ENCODE measurements around the gene TMC1.

TMC1 gene

GRCh38 chr9:72807765-72808445 is 286.5 kb downstream of the TMC1 start:
- intact Hi-C loops (cut with micrococcal nuclease), result no loop called here
- Mint-ChIP-seq H3K4me3 (no peak overlapping the region), H3K4me1 (ENCODE audit: low read depth) (no peaks in the 10 kb centered on the region), H3K27ac (no peak overlapping the region), H3K36me3 (ENCODE audit: low read depth) (no peaks in the 10 kb centered on the region), H3K27me3 (peaks cover 3% of the 10 kb centered on the region), H3K9me3 (no peaks in the 10 kb centered on the region)

GRCh38 chr9:72808446-72808768 is 287.0 kb downstream of the TMC1 start:
- Mint-ChIP-seq H3K4me3 (no peak overlapping the region), H3K9me3 (no peaks in the 10 kb centered on the region), H3K4me1 (ENCODE audit: low read depth) (no peaks in the 10 kb centered on the region), H3K27me3 (peaks cover 3% of the 10 kb centered on the region), H3K27ac (no peak overlapping the region), H3K36me3 (ENCODE audit: low read depth) (no peaks in the 10 kb centered on the region)
- intact Hi-C loops (cut with micrococcal nuclease), result no loop called here

- Mint-ChIP-seq H3K27me3 (no peaks in the 10 kb centered on the region), H3K36me3 (ENCODE audit: low read depth) (no peaks in the 10 kb centered on the region), H3K4me3 (no peak overlapping the region), H3K4me1 (ENCODE audit: low read depth) (no peaks in the 10 kb centered on the region), H3K9me3 (no peaks in the 10 kb centered on the region), H3K27ac (no peak overlapping the region)
- intact Hi-C loops (cut with micrococcal nuclease), result no loop called here
Observed at GRCh38 chr9:72809586-72809985, 288.2 kb downstream of the TMC1 start.

DNA sequence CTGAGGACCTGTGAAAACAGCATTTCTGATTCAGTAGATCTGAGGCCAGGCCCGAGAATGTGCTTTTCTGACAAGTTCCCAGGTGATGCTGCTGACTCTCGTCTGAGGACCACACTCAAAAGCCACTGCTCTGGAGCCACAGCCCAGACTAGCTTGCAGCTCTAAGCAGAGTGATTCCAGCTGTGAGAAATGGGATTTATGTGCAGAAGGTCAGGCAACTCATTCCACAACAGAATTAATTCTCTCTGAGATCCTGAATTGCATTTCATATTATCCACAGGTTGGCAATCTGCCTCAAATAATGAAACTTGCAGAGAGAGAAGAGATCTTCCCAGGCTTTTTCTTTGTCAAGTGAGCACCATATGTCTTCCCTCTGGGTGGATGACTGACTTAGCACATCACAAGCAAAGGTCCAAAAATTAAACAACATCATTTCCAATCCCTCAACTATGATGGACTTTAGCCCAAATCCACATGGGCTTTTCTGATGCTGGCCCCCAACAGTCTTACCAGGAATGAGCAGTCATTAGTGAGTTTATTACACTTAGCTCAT is 291.2 kb downstream of the TMC1 start:
- Mint-ChIP-seq H3K27ac (no peak overlapping the region), H3K9me3 (no peaks in the 10 kb centered on the region), H3K36me3 (ENCODE audit: low read depth) (no peaks in the 10 kb centered on the region), H3K4me1 (ENCODE audit: low read depth) (no peaks in the 10 kb centered on the region), H3K27me3 (no peaks in the 10 kb centered on the region), H3K4me3 (no peak overlapping the region)
- intact Hi-C loops (cut with micrococcal nuclease), result no loop called here

DNA sequence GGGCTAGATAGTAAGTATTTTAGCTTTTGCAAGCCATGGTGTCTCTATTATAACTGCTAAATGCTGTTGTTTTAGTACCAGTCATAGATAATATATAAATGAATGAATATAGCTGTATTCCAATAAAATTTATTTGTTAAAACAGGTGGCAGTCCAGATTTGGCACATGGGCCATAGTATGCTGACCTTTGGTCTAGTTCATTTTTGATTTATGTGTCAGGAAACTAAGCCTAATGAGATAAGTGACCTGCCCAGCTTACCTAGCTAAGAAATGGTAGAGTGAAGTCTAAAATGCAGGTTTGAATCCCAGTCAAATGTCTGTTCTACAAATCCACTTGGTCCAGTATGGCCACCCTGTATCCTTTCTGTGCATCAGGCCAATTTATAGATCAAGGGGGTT is 292.1 kb downstream of the TMC1 start:
- Mint-ChIP-seq H3K27me3 (no peaks in the 10 kb centered on the region), H3K9me3 (no peaks in the 10 kb centered on the region), H3K4me1 (ENCODE audit: low read depth) (no peaks in the 10 kb centered on the region), H3K27ac (no peak overlapping the region), H3K36me3 (ENCODE audit: low read depth) (no peaks in the 10 kb centered on the region), H3K4me3 (no peak overlapping the region)
- intact Hi-C loops (cut with micrococcal nuclease), result no loop called here

DNA sequence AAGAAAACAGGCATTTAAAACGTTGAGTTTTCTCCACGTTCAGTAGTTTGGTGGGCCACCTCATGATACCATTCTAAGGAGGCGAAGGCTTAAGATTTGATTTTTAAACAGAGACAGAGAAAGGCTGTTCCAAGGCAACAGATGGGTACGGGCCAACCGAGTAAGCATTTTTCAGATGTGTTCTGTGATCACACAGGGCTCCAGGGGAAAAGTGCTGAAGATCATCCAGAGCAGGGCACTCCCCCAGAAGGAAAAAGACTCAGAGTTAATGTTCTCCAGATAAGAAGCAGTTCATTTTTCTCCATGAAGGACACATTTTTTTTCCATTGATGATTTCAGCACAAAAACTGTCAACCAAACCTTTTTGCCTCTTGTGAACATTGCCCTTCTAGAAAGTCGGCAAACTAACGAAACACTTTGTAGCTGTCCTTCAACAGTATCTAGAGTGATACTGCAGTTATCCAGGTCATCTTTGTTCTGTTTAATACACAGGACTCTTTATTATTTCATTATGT is 292.7 kb downstream of the TMC1 start:
- H3K27ac Mint-ChIP-seq, result no peak overlapping the region
- no peaks in the 10 kb centered on the region for H3K27me3 Mint-ChIP-seq
- H3K4me3 Mint-ChIP-seq, result no peak overlapping the region
- H3K4me1 Mint-ChIP-seq (ENCODE audit: low read depth), result no peaks in the 10 kb centered on the region
- intact Hi-C loops (cut with micrococcal nuclease), result no loop called here
- no peaks in the 10 kb centered on the region for H3K36me3 Mint-ChIP-seq (ENCODE audit: low read depth)
- H3K9me3 Mint-ChIP-seq, result no peaks in the 10 kb centered on the region

GRCh38 chr9:72816666-72817065 is 295.3 kb downstream of the TMC1 start:
- H3K27me3 Mint-ChIP-seq, result peaks cover 1% of the 10 kb centered on the region
- no peaks in the 10 kb centered on the region for H3K4me1 Mint-ChIP-seq (ENCODE audit: low read depth)
- H3K36me3 Mint-ChIP-seq (ENCODE audit: low read depth), result no peaks in the 10 kb centered on the region
- H3K27ac Mint-ChIP-seq, result no peak overlapping the region
- H3K4me3 Mint-ChIP-seq, result no peak overlapping the region
- H3K9me3 Mint-ChIP-seq, result no peaks in the 10 kb centered on the region
- intact Hi-C loops (cut with micrococcal nuclease), result no loop called here

DNA sequence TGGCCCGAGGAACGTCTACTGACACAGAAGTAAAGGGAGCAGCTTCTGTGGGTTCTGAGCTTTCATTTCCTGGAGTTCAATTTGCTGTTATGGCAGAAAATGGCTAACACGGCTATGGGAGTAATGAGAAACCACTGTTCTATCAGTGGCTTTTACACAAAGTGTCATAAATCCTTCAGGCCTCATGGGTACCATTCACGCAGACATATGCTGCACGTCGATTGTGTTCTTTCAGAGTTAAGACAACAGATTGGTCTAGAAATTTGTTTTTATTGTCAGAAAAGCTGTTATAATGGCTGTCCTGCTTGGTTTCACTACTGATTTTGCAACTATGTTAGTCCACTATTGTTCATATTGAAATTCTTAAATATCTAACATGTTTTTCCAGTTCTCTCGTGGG is 296.0 kb downstream of the TMC1 start:
- intact Hi-C loops (cut with micrococcal nuclease), result no loop called here
- Mint-ChIP-seq H3K9me3 (no peaks in the 10 kb centered on the region), H3K27me3 (peaks cover 1% of the 10 kb centered on the region), H3K36me3 (ENCODE audit: low read depth) (no peaks in the 10 kb centered on the region), H3K27ac (no peak overlapping the region), H3K4me3 (no peak overlapping the region), H3K4me1 (ENCODE audit: low read depth) (peaks cover 4% of the 10 kb centered on the region)

GRCh38 chr9:72818385-72818784 is 297.0 kb downstream of the TMC1 start:
- Mint-ChIP-seq H3K9me3 (no peaks in the 10 kb centered on the region), H3K36me3 (ENCODE audit: low read depth) (no peaks in the 10 kb centered on the region)
- intact Hi-C loops (cut with micrococcal nuclease), result no loop called here

GRCh38 chr9:72823971-72824370 is 302.6 kb downstream of the TMC1 start:
- H3K9me3 Mint-ChIP-seq, result no peaks in the 10 kb centered on the region
- H3K4me1 Mint-ChIP-seq (ENCODE audit: low read depth), result peaks cover 16% of the 10 kb centered on the region
- intact Hi-C loops (cut with micrococcal nuclease), result loop anchor here (2.0 to 10.0 kb wide), 4 partner anchors 229 to 783 kb away; no protein-coding TSS in a partner anchor
- peaks cover 1% of the 10 kb centered on the region for H3K27me3 Mint-ChIP-seq
- H3K27ac Mint-ChIP-seq, result no peak overlapping the region
- H3K36me3 Mint-ChIP-seq (ENCODE audit: low read depth), result no peaks in the 10 kb centered on the region
- no peak overlapping the region for H3K4me3 Mint-ChIP-seq

More at GRCh38 chr9:72818385-72818784, 297.0 kb downstream of the TMC1 start:
- Mint-ChIP-seq H3K27ac (no peak overlapping the region), H3K27me3 (peaks cover 1% of the 10 kb centered on the region), H3K4me1 (ENCODE audit: low read depth) (peaks cover 5% of the 10 kb centered on the region), H3K4me3 (no peak overlapping the region)

- Mint-ChIP-seq H3K27me3 (no peaks in the 10 kb centered on the region), H3K27ac (no peak overlapping the region), H3K9me3 (no peaks in the 10 kb centered on the region), H3K36me3 (ENCODE audit: low read depth) (no peaks in the 10 kb centered on the region), H3K4me3 (no peak overlapping the region), H3K4me1 (ENCODE audit: low read depth) (peaks cover 14% of the 10 kb centered on the region)
- intact Hi-C loops (cut with micrococcal nuclease), result loop anchor here (10.0 kb wide), 2 partner anchors 232 to 622 kb away; no protein-coding TSS in a partner anchor
Observed at GRCh38 chr9:72826996-72827949, 305.9 kb downstream of the TMC1 start.

GRCh38 chr9:72827950-72828731 is 306.7 kb downstream of the TMC1 start:
- H3K4me3 Mint-ChIP-seq, result no peak overlapping the region
- no peaks in the 10 kb centered on the region for H3K27me3 Mint-ChIP-seq
- no peak overlapping the region for H3K27ac Mint-ChIP-seq
- no peaks in the 10 kb centered on the region for H3K9me3 Mint-ChIP-seq
- intact Hi-C loops (cut with micrococcal nuclease), result loop anchor here (10.0 kb wide), 2 partner anchors 233 to 623 kb away; no protein-coding TSS in a partner anchor
- peaks cover 11% of the 10 kb centered on the region for H3K4me1 Mint-ChIP-seq (ENCODE audit: low read depth)
- no peaks in the 10 kb centered on the region for H3K36me3 Mint-ChIP-seq (ENCODE audit: low read depth)

GRCh38 chr9:72834994-72835393 is 313.6 kb downstream of the TMC1 start:
- intact Hi-C loops (cut with micrococcal nuclease), result no loop called here
- Mint-ChIP-seq H3K27me3 (peaks cover 1% of the 10 kb centered on the region), H3K9me3 (no peaks in the 10 kb centered on the region), H3K27ac (no peak overlapping the region), H3K36me3 (ENCODE audit: low read depth) (no peaks in the 10 kb centered on the region), H3K4me3 (no peak overlapping the region), H3K4me1 (ENCODE audit: low read depth) (no peaks in the 10 kb centered on the region)

Data from dendritic cell treated with granulocyte-macrophage colony-stimulating factor and Interleukin-4, amounts not matched to agents 40 ng/mL and 50 ng/mL, for 4 days (primary cell).